Neural cell (in vitro differentiated cells): Measurements from ENCODE around the gene CLCNKB. TPM values are rescaled to one million over a fixed set of nuclear protein-coding genes. Genes with fewer than 3 reads are reported as not detected.

Source experiments
- H2AFZ ChIP-seq: fragments of 200-600, 300-800 bp; sonication (generic), shearing (Covaris generic); 2 replicates; pipeline ENCODE4 v1.6.0; 2014; ENCODE audit warnings: low read depth, mild to moderate bottlenecking, antibody characterized with exemption, low read length, moderate library complexity
- H3F3A ChIP-seq: fragments of 200-600 bp; shearing (Covaris generic); 2 replicates; pipeline ENCODE4 v1.6.1; 2016; ENCODE audit warnings: mild to moderate bottlenecking, moderate library complexity, mixed read lengths, antibody characterized with exemption, low read length; ENCODE audit not compliant: insufficient read depth, poor library complexity, severe bottlenecking
- H3K27ac ChIP-seq: fragments of 200-600, 300-800 bp; sonication (generic), shearing (Covaris generic); 2 replicates; pipeline ENCODE4 v1.5.1; 2014; ENCODE audit warnings: mild to moderate bottlenecking, low read length, moderate library complexity
- H3K27me3 ChIP-seq: fragments of 300-800, 200-600 bp; sonication (generic), shearing (Covaris generic); 2 replicates; pipeline ENCODE4 v1.6.0; 2014; ENCODE audit warnings: mild to moderate bottlenecking, low read depth, low read length, moderate library complexity; ENCODE audit not compliant: insufficient read depth
- H3K36me3 ChIP-seq: fragments of 300-800, 200-600 bp; sonication (generic), shearing (Covaris generic); 2 replicates; pipeline ENCODE4 v1.5.1; 2014; ENCODE audit warnings: mild to moderate bottlenecking, antibody characterized with exemption, low read length, moderate library complexity; ENCODE audit not compliant: insufficient read depth
- H3K4me2 ChIP-seq: fragments of 300-800, 200-600 bp; sonication (generic), shearing (Covaris generic); 2 replicates; pipeline ENCODE4 v1.6.0; 2014; ENCODE audit warnings: mild to moderate bottlenecking, low read length
- H3K4me3 ChIP-seq: fragments of 300-800, 200-600 bp; sonication (generic), shearing (Covaris generic); 2 replicates; pipeline ENCODE4 v1.5.1; 2014; ENCODE audit warnings: mild to moderate bottlenecking, low read length, moderate library complexity
- H3K79me2 ChIP-seq: fragments of 200-600 bp; shearing (Covaris generic); replicated peaks from 2 replicates; pipeline ENCODE4 v1.6.0; 2014; ENCODE audit warnings: mild to moderate bottlenecking, low read length, moderate library complexity; ENCODE audit not compliant: insufficient read depth
- H3K9ac ChIP-seq: fragments of 300-800, 200-600 bp; sonication (generic), shearing (Covaris generic); 2 replicates; pipeline ENCODE4 v1.6.1; 2016; ENCODE audit warnings: mild to moderate bottlenecking, low read length, mixed read lengths
- H3K9me2 ChIP-seq: fragments of 200-600 bp; shearing (Covaris generic); 2 replicates; pipeline ENCODE4 v1.6.1; 2016; ENCODE audit warnings: mild to moderate bottlenecking, low read length, mixed read lengths; ENCODE audit not compliant: insufficient read depth
- H3K9me3 ChIP-seq: fragments of 200-600, 300-800 bp; sonication (generic), shearing (Covaris generic); 2 replicates; pipeline ENCODE4 v1.6.1; 2016; ENCODE audit warnings: mild to moderate bottlenecking, mixed run types, low read length, moderate library complexity, mixed read lengths
- H4K20me1 ChIP-seq: fragments of 200-600 bp; shearing (Covaris generic); 2 replicates; pipeline ENCODE4 v1.6.1; 2016; ENCODE audit warnings: mild to moderate bottlenecking, mixed run types; ENCODE audit not compliant: insufficient read depth
- CTCF ChIP-seq: fragments of 450-650 bp; IDR thresholded peaks from 2 replicates; pipeline ENCODE4 v1.5.1; 2014; ENCODE audit warnings: antibody characterized with exemption, mild to moderate bottlenecking, moderate library complexity; ENCODE audit not compliant: poor library complexity, severe bottlenecking
- EP300 ChIP-seq: fragments of 450-650 bp; conservative IDR thresholded peaks from 2 replicates; pipeline ENCODE4 v1.6.1; 2014; ENCODE audit warnings: antibody characterized with exemption, mild to moderate bottlenecking, moderate library complexity; ENCODE audit not compliant: poor library complexity, severe bottlenecking
- EZH2 ChIP-seq: fragments of 200-600, 300-800 bp; shearing (Covaris generic), sonication (generic); IDR thresholded peaks from 2 replicates; pipeline ENCODE4 v1.6.1; 2014; ENCODE audit warnings: antibody characterized with exemption, low read length, borderline replicate concordance, mild to moderate bottlenecking; ENCODE audit not compliant: insufficient read depth, poor library complexity, severe bottlenecking
- MXI1 ChIP-seq: fragments of 450-650 bp; conservative IDR thresholded peaks from 2 replicates; pipeline ENCODE4 v1.6.1; 2014; ENCODE audit warnings: antibody characterized with exemption, mild to moderate bottlenecking; ENCODE audit not compliant: poor library complexity, severe bottlenecking
- POLR2AphosphoS5 ChIP-seq: IDR thresholded peaks from 2 replicates; pipeline ENCODE4 v1.6.1; 2012
- RAD21 ChIP-seq: fragments of 450-650 bp; conservative IDR thresholded peaks from 2 replicates; pipeline ENCODE4 v1.6.1; 2014; ENCODE audit warnings: antibody characterized with exemption, mild to moderate bottlenecking, moderate library complexity
- REST ChIP-seq: IDR thresholded peaks from 2 replicates; pipeline ENCODE4 v1.6.1; 2012; ENCODE audit warnings: borderline replicate concordance
- SMC3 ChIP-seq: fragments of 450-650 bp; conservative IDR thresholded peaks from 2 replicates; pipeline ENCODE4 v1.6.1; 2014; ENCODE audit warnings: antibody characterized with exemption, mild to moderate bottlenecking, moderate library complexity; ENCODE audit not compliant: poor library complexity
- TAF1 ChIP-seq: IDR thresholded peaks from 2 replicates; pipeline ENCODE4 v1.6.1; 2012; ENCODE audit warnings: low read depth
- polyA plus RNA-seq: library from polyadenylated mRNA; depleted of rRNA; stranded (reverse); fragments of >200 nt; gene quantifications from 2 replicates; pipeline ENCODE4 v1.2.3, GENCODE V29; 2014

CLCNKB gene
- polyA plus RNA-seq, 1 donor from 2014 or later = not detected

- Histone ChIP-seq H3K9me2 (no peaks in the 10 kb centered on the region), H3K27ac (no peak overlapping the region), H3K36me3 (no peaks in the 10 kb centered on the region), H3F3A (no peaks in the 10 kb centered on the region), H3K79me2 (no peaks in the 10 kb centered on the region), H3K9ac (no peak overlapping the region), H4K20me1 (no peaks in the 10 kb centered on the region), H3K27me3 (peaks cover 10% of the 10 kb centered on the region), H3K9me3 (no peaks in the 10 kb centered on the region), H2AFZ (no peak overlapping the region), H3K4me3 (no peak overlapping the region), H3K4me2 (no peak overlapping the region)
- no peak for TF ChIP-seq RAD21
- no peak for TF ChIP-seq MXI1
- TF ChIP-seq EZH2 = no peak
- TF ChIP-seq CTCF = no peak
- no peak for TF ChIP-seq TAF1
- no peak for TF ChIP-seq EP300
- TF ChIP-seq SMC3 = no peak
- TF ChIP-seq REST = no peak
- TF ChIP-seq POLR2AphosphoS5 = no peak
Measured at GRCh38 chr1:16076031-16076864, 32.7 kb downstream of the CLCNKB start.

GRCh38 chr1:16076865-16077238 is 33.3 kb downstream of the CLCNKB start:
- H3K4me2 ChIP-seq = no peak overlapping the region
- H3K27me3 ChIP-seq = peaks cover 10% of the 10 kb centered on the region
- H3F3A ChIP-seq = no peaks in the 10 kb centered on the region
- no peak overlapping the region for H2AFZ ChIP-seq
- H3K9me3 ChIP-seq = no peaks in the 10 kb centered on the region
- no peaks in the 10 kb centered on the region for H3K79me2 ChIP-seq
- no peak overlapping the region for H3K9ac ChIP-seq
- TF ChIP-seq SMC3 (no peak), RAD21 (no peak), TAF1 (no peak), POLR2AphosphoS5 (no peak), REST (no peak), EZH2 (no peak), CTCF (no peak), MXI1 (no peak), EP300 (no peak)
- no peaks in the 10 kb centered on the region for H3K9me2 ChIP-seq
- H3K4me3 ChIP-seq = no peak overlapping the region
- H3K27ac ChIP-seq = no peak overlapping the region
- no peaks in the 10 kb centered on the region for H4K20me1 ChIP-seq
- no peaks in the 10 kb centered on the region for H3K36me3 ChIP-seq
